ENCODE measurements around the gene DENND5B.

Gene DENND5B

GRCh38 chr12:31496257-31496656, 94.7 kb downstream of the DENND5B start:
- Histone ChIP-seq H3K9ac (ENCODE audit: low read length in 5 of 5) (no peak overlapping the region), H3K4me1 (ENCODE audit: control insufficient read depth in 5 of 5, insufficient read depth in 5 of 5, low read length in 5 of 5) (peaks cover 0 to 10% (median 0%) of the 10 kb centered on the region in 5 donors), H3K9me3 (ENCODE audit: control insufficient read depth in 5 of 5, low read length in 5 of 5) (no peaks in the 10 kb centered on the region), H3K27ac (ENCODE audit: low read depth, low read length) (no peak overlapping the region), H3K36me3 (ENCODE audit: control insufficient read depth in 5 of 5, insufficient read depth in 5 of 5, low read length in 5 of 5) (peaks cover 2 to 8% (median 6%) of the 10 kb centered on the region in 5 donors), H3K27me3 (ENCODE audit: control insufficient read depth in 5 of 5, insufficient read depth in 4 of 5, low read length in 5 of 5) (no peaks in the 10 kb centered on the region), H3K4me3 (ENCODE audit: low read depth in 1 of 5, low read length in 5 of 5) (no peak overlapping the region)

GRCh38 chr12:31494455-31494854, 96.5 kb downstream of the DENND5B start:
- H3K9ac ChIP-seq (ENCODE audit: low read length in 5 of 5): no peak overlapping the region
- no peaks in the 10 kb centered on the region for H3K27me3 ChIP-seq (ENCODE audit: control insufficient read depth in 5 of 5, insufficient read depth in 4 of 5, low read length in 5 of 5)
- H3K36me3 ChIP-seq (ENCODE audit: control insufficient read depth in 5 of 5, insufficient read depth in 5 of 5, low read length in 5 of 5): peaks cover 2 to 13% (median 8%) of the 10 kb centered on the region in 5 donors
- H3K4me1 ChIP-seq (ENCODE audit: control insufficient read depth in 5 of 5, insufficient read depth in 5 of 5, low read length in 5 of 5): peaks cover 0 to 12% (median 0%) of the 10 kb centered on the region in 5 donors
- H3K4me3 ChIP-seq (ENCODE audit: low read depth in 1 of 5, low read length in 5 of 5): no peak overlapping the region
- no peaks in the 10 kb centered on the region for H3K9me3 ChIP-seq (ENCODE audit: control insufficient read depth in 5 of 5, low read length in 5 of 5)
- no peak overlapping the region for H3K27ac ChIP-seq (ENCODE audit: low read depth, low read length)

- Histone ChIP-seq H3K9ac (ENCODE audit: low read length in 5 of 5) (no peak overlapping the region), H3K36me3 (ENCODE audit: control insufficient read depth in 5 of 5, insufficient read depth in 5 of 5, low read length in 5 of 5) (peaks cover 2 to 13% (median 10%) of the 10 kb centered on the region in 5 donors), H3K9me3 (ENCODE audit: control insufficient read depth in 5 of 5, low read length in 5 of 5) (no peaks in the 10 kb centered on the region), H3K27me3 (ENCODE audit: control insufficient read depth in 5 of 5, insufficient read depth in 4 of 5, low read length in 5 of 5) (no peaks in the 10 kb centered on the region), H3K4me1 (ENCODE audit: control insufficient read depth in 5 of 5, insufficient read depth in 5 of 5, low read length in 5 of 5) (peaks cover 0 to 8% (median 0%) of the 10 kb centered on the region in 5 donors), H3K4me3 (ENCODE audit: low read depth in 1 of 5, low read length in 5 of 5) (no peak overlapping the region), H3K27ac (ENCODE audit: low read depth, low read length) (no peak overlapping the region)
Measured at GRCh38 chr12:31492599-31493196, 98.2 kb downstream of the DENND5B start.

- no peaks in the 10 kb centered on the region for H3K9me3 ChIP-seq (ENCODE audit: control insufficient read depth in 5 of 5, low read length in 5 of 5)
- H3K4me1 ChIP-seq (ENCODE audit: control insufficient read depth in 5 of 5, insufficient read depth in 5 of 5, low read length in 5 of 5): peaks cover 0 to 8% (median 0%) of the 10 kb centered on the region in 5 donors
- no peak overlapping the region for H3K4me3 ChIP-seq (ENCODE audit: low read depth in 1 of 5, low read length in 5 of 5)
- peaks cover 2 to 13% (median 10%) of the 10 kb centered on the region in 5 donors for H3K36me3 ChIP-seq (ENCODE audit: control insufficient read depth in 5 of 5, insufficient read depth in 5 of 5, low read length in 5 of 5)
- H3K9ac ChIP-seq (ENCODE audit: low read length in 5 of 5): no peak overlapping the region
- no peaks in the 10 kb centered on the region for H3K27me3 ChIP-seq (ENCODE audit: control insufficient read depth in 5 of 5, insufficient read depth in 4 of 5, low read length in 5 of 5)
- H3K27ac ChIP-seq (ENCODE audit: low read depth, low read length): no peak overlapping the region
Measured at GRCh38 chr12:31491841-31492598, 98.9 kb downstream of the DENND5B start.

DNA sequence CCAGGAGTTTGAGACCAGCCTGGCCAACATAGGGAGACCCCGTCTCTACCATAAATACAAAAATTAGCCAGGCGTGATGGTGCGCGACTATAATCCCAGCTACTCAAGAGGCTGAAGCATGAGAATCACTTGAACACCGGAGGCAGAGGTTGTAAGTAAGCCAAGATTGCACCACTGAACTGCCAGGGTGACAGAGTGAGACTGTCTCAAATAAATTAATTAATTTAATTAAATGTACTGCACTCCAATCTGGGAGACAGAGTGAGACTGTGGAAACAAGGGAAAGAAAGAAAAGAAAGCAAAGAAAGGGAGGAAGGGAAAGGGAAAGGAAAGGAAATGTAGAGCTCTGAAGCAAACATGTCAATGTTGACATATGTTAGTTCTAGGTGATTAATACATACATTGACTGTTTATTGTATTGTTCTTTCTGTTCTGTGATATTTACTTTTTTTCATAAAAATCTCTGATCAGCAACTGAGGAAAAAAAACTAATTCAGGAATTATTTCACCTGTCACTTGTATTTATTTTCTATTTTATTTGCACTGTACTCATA, 99.6 kb downstream of the DENND5B start:
- no peaks in the 10 kb centered on the region for H3K27me3 ChIP-seq (ENCODE audit: control insufficient read depth in 5 of 5, insufficient read depth in 4 of 5, low read length in 5 of 5)
- H3K4me3 ChIP-seq (ENCODE audit: low read depth in 1 of 5, low read length in 5 of 5): no peak overlapping the region
- no peak overlapping the region for H3K27ac ChIP-seq (ENCODE audit: low read depth, low read length)
- H3K4me1 ChIP-seq (ENCODE audit: control insufficient read depth in 5 of 5, insufficient read depth in 5 of 5, low read length in 5 of 5): peaks cover 0 to 8% (median 0%) of the 10 kb centered on the region in 5 donors
- no peak overlapping the region for H3K9ac ChIP-seq (ENCODE audit: low read length in 5 of 5)
- H3K36me3 ChIP-seq (ENCODE audit: control insufficient read depth in 5 of 5, insufficient read depth in 5 of 5, low read length in 5 of 5): peaks cover 2 to 13% (median 10%) of the 10 kb centered on the region in 5 donors
- no peaks in the 10 kb centered on the region for H3K9me3 ChIP-seq (ENCODE audit: control insufficient read depth in 5 of 5, low read length in 5 of 5)

GRCh38 chr12:31488737-31489338, 102.1 kb downstream of the DENND5B start:
- Histone ChIP-seq H3K9me3 (ENCODE audit: control insufficient read depth in 5 of 5, low read length in 5 of 5) (no peaks in the 10 kb centered on the region), H3K27ac (ENCODE audit: low read depth, low read length) (no peak overlapping the region), H3K9ac (ENCODE audit: low read length in 5 of 5) (no peak overlapping the region), H3K4me1 (ENCODE audit: control insufficient read depth in 5 of 5, insufficient read depth in 5 of 5, low read length in 5 of 5) (peaks cover 0 to 6% (median 0%) of the 10 kb centered on the region in 5 donors), H3K4me3 (ENCODE audit: low read depth in 1 of 5, low read length in 5 of 5) (no peak overlapping the region), H3K36me3 (ENCODE audit: control insufficient read depth in 5 of 5, insufficient read depth in 5 of 5, low read length in 5 of 5) (peaks cover 0 to 8% (median 4%) of the 10 kb centered on the region in 5 donors), H3K27me3 (ENCODE audit: control insufficient read depth in 5 of 5, insufficient read depth in 4 of 5, low read length in 5 of 5) (no peaks in the 10 kb centered on the region)

- H3K36me3 ChIP-seq (ENCODE audit: control insufficient read depth in 5 of 5, insufficient read depth in 5 of 5, low read length in 5 of 5): peaks cover 0 to 8% (median 4%) of the 10 kb centered on the region in 5 donors
- no peaks in the 10 kb centered on the region for H3K4me1 ChIP-seq (ENCODE audit: control insufficient read depth in 5 of 5, insufficient read depth in 5 of 5, low read length in 5 of 5)
- no peaks in the 10 kb centered on the region for H3K27me3 ChIP-seq (ENCODE audit: control insufficient read depth in 5 of 5, insufficient read depth in 4 of 5, low read length in 5 of 5)
- H3K9ac ChIP-seq (ENCODE audit: low read length in 5 of 5): no peak overlapping the region
- no peak overlapping the region for H3K27ac ChIP-seq (ENCODE audit: low read depth, low read length)
- H3K4me3 ChIP-seq (ENCODE audit: low read depth in 1 of 5, low read length in 5 of 5): no peak overlapping the region
- H3K9me3 ChIP-seq (ENCODE audit: control insufficient read depth in 5 of 5, low read length in 5 of 5): no peaks in the 10 kb centered on the region
Measured at GRCh38 chr12:31485571-31485970, 105.4 kb downstream of the DENND5B start.

DNA sequence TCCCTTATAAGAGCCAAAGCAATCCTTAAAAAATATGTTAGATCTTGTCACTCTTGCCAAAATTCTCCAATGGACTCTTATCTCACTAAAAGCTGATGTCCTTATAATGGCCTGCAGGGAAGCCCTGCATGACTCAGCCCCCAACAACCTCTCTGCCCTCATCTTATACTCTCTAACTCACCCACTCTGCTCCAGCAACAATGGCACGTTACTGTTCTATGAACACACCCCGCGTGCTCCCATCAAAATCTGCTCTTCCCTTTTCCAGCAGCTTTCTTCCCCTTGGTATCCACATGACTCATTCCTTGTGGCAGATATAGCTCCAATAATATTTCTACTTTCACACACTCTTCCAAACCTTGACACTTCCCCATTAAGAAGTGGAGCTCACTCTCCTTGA, 108.1 kb downstream of the DENND5B start:
- Histone ChIP-seq H3K36me3 (ENCODE audit: control insufficient read depth in 5 of 5, insufficient read depth in 5 of 5, low read length in 5 of 5) (peaks cover 0 to 16% (median 10%) of the 10 kb centered on the region in 5 donors), H3K27me3 (ENCODE audit: control insufficient read depth in 5 of 5, insufficient read depth in 4 of 5, low read length in 5 of 5) (no peaks in the 10 kb centered on the region), H3K4me1 (ENCODE audit: control insufficient read depth in 5 of 5, insufficient read depth in 5 of 5, low read length in 5 of 5) (no peaks in the 10 kb centered on the region), H3K27ac (ENCODE audit: low read depth, low read length) (no peak overlapping the region), H3K4me3 (ENCODE audit: low read depth in 1 of 5, low read length in 5 of 5) (no peak overlapping the region), H3K9me3 (ENCODE audit: control insufficient read depth in 5 of 5, low read length in 5 of 5) (no peaks in the 10 kb centered on the region), H3K9ac (ENCODE audit: low read length in 5 of 5) (no peak overlapping the region)

DNA sequence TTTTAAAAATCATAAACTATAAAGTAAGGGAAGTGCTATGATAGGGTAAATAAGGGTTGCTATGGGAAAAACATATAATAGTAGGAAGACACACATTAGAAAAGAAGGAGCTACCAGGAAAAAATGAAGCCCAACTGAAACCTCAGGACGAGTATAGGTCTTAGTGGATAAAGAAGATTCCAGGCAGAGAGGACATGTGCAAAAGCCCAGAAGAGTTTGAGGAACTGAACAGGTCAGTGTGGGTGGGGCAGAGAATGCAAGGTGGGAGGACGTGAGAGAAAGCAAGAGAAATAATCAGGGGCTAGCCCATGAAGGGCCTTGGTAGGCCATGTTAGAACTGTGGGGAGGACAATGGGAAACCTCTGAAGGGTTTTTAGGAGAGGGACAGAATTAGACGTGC, 109.5 kb downstream of the DENND5B start:
- Histone ChIP-seq H3K9ac (ENCODE audit: low read length in 5 of 5) (no peak overlapping the region), H3K27me3 (ENCODE audit: control insufficient read depth in 5 of 5, insufficient read depth in 4 of 5, low read length in 5 of 5) (no peaks in the 10 kb centered on the region), H3K36me3 (ENCODE audit: control insufficient read depth in 5 of 5, insufficient read depth in 5 of 5, low read length in 5 of 5) (peaks cover 0 to 19% (median 10%) of the 10 kb centered on the region in 5 donors), H3K9me3 (ENCODE audit: control insufficient read depth in 5 of 5, low read length in 5 of 5) (no peaks in the 10 kb centered on the region), H3K4me1 (ENCODE audit: control insufficient read depth in 5 of 5, insufficient read depth in 5 of 5, low read length in 5 of 5) (no peaks in the 10 kb centered on the region), H3K27ac (ENCODE audit: low read depth, low read length) (no peak overlapping the region), H3K4me3 (ENCODE audit: low read depth in 1 of 5, low read length in 5 of 5) (no peak overlapping the region)

Measured in subcutaneous abdominal adipose tissue (tissue), 5 donors.